WTC11 (cell line): ENCODE data around the gene NARS2.

ENCODE experiments used
- CTCF ChIP-seq: fragments of 200-600 bp; IDR thresholded peaks from 2 replicates; pipeline ENCODE4 v1.8.0; 2022; ENCODE audit warnings: antibody characterized with exemption
- IRF1 ChIP-seq: sonication (generic); formaldehyde crosslinking; IDR thresholded peaks from 2 replicates; pipeline ENCODE4 v1.8.0; 2023; ENCODE audit warnings: missing genetic modification reagents
- JUN ChIP-seq: sonication (generic); formaldehyde crosslinking; IDR thresholded peaks from 2 replicates; pipeline ENCODE4 v1.8.0; 2023; ENCODE audit warnings: mild to moderate bottlenecking, missing genetic modification reagents
- KAT7 ChIP-seq: sonication (generic); formaldehyde crosslinking; IDR thresholded peaks from 2 replicates; pipeline ENCODE4 v1.8.1; 2023; ENCODE audit warnings: missing genetic modification reagents, mild to moderate bottlenecking, borderline replicate concordance
- MAX ChIP-seq: sonication (generic); formaldehyde crosslinking; IDR thresholded peaks from 2 replicates; pipeline ENCODE4 v1.8.0; 2022; ENCODE audit warnings: mild to moderate bottlenecking, missing genetic modification reagents
- MLX ChIP-seq: sonication (generic); formaldehyde crosslinking; IDR thresholded peaks from 2 replicates; pipeline ENCODE4 v1.8.1; 2023; ENCODE audit warnings: mild to moderate bottlenecking, missing genetic modification reagents, moderate library complexity
- NR3C1 ChIP-seq: sonication (generic); formaldehyde crosslinking; conservative IDR thresholded peaks from 2 replicates; pipeline ENCODE4 v1.8.1; 2023; ENCODE audit warnings: low read depth, mild to moderate bottlenecking, missing genetic modification reagents
- SMAD3 ChIP-seq: sonication (generic); formaldehyde crosslinking; IDR thresholded peaks from 2 replicates; pipeline ENCODE4 v1.8.0; 2022; ENCODE audit warnings: missing genetic modification reagents, mild to moderate bottlenecking, borderline replicate concordance
- SOX15 ChIP-seq: fragments of 250-450 bp; sonication (Bioruptor Pico); IDR thresholded peaks from 2 replicates; pipeline ENCODE4 v1.9.0; 2021; ENCODE audit warnings: mild to moderate bottlenecking
- SP1 ChIP-seq: sonication (generic); formaldehyde crosslinking; conservative IDR thresholded peaks from 2 replicates; pipeline ENCODE4 v1.8.1; 2022; ENCODE audit warnings: missing genetic modification reagents
- USF2 ChIP-seq: sonication (generic); formaldehyde crosslinking; IDR thresholded peaks from 2 replicates; pipeline ENCODE4 v1.8.1; 2023; ENCODE audit warnings: mild to moderate bottlenecking, missing genetic modification reagents, moderate library complexity

DNA sequence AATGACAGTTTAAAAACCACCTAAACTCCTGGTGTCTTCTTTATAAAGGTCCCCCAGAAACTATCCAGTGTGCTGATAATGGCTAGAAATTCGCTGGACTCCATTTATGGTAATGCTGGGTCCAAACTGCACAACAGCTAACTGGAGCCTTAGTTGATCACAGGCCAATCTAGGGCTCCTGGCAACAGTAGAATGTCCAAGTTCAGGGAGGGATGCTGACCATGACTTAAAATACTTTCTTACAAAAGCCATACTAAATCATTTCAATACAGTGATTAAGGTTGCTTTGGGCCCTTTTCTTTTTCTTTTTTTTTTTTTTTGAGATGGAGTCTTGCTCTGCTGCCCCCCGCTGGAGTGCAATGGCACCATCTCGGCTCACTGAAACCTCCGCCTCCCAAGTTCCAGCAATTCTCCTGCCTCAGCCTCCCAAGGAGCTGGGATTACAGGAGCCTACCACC lies 142.6 kb downstream of the NARS2 start:
- TF ChIP-seq JUN (no peak), CTCF (no peak), SOX15 (CRISPR knock-in tag) (no peak), MLX (CRISPR knock-in tag) (no peak), NR3C1 (no peak), MAX (CRISPR knock-in tag) (no peak), IRF1 (CRISPR knock-in tag) (no peak), USF2 (CRISPR knock-in tag) (no peak), SMAD3 (CRISPR knock-in tag) (no peak), SP1 (no peak), KAT7 (CRISPR knock-in tag) (no peak)
